OCI-LY7 (cell line): ENCODE measurements around the gene MTF1.

Source experiments
- EZH2phosphoT487 ChIP-seq: fragments of 200-600 bp; sonication (generic); IDR thresholded peaks from 2 replicates; pipeline ENCODE4 v1.6.1; 2018; ENCODE audit warnings: low read depth, borderline replicate concordance, mild to moderate bottlenecking, mixed run types, antibody characterized with exemption, low read length, moderate library complexity, mixed read lengths
- TF ChIP-seq, protein P1 (sequence below): fragments of 200-600 bp; sonication (generic); conservative IDR thresholded peaks from 2 replicates; pipeline ENCODE4 v1.5.1; 2014; ENCODE audit warnings: mild to moderate bottlenecking, antibody characterized with exemption, low read length, moderate library complexity, mixed read lengths

DNA sequence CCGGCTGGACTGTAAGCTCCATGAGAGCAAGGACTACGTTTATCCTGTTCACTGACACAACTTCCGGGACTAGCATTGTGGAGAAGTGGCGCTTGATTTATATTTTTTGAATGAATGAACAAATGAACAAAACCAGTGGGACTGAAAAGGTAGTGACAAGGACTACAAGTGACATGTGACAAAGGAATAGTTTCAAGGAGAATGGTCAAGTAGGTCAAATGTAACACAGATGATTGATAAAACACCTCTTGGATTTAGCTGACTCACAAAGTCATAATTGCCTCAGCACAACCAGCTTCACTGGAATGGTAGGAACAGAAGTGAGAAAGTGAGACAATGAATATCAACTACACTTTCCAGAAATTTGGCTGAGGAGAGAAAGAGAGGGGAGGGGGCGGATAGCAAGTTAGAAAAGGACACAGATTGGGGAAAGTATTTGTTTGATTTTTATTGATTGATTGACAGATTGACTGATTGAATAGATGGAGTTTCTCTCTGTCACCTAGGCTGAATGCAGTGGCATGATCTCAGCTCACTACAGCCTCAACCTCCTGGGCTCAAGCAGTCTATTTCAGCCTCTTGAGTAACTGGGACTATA lies 14.2 kb downstream of the MTF1 start:
- TF ChIP-seq, protein P1, sequence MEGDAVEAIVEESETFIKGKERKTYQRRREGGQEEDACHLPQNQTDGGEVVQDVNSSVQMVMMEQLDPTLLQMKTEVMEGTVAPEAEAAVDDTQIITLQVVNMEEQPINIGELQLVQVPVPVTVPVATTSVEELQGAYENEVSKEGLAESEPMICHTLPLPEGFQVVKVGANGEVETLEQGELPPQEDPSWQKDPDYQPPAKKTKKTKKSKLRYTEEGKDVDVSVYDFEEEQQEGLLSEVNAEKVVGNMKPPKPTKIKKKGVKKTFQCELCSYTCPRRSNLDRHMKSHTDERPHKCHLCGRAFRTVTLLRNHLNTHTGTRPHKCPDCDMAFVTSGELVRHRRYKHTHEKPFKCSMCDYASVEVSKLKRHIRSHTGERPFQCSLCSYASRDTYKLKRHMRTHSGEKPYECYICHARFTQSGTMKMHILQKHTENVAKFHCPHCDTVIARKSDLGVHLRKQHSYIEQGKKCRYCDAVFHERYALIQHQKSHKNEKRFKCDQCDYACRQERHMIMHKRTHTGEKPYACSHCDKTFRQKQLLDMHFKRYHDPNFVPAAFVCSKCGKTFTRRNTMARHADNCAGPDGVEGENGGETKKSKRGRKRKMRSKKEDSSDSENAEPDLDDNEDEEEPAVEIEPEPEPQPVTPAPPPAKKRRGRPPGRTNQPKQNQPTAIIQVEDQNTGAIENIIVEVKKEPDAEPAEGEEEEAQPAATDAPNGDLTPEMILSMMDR: no peak
- TF ChIP-seq EZH2phosphoT487: no peak
